ENCODE results near the gene DPT.

Gene DPT

DNA sequence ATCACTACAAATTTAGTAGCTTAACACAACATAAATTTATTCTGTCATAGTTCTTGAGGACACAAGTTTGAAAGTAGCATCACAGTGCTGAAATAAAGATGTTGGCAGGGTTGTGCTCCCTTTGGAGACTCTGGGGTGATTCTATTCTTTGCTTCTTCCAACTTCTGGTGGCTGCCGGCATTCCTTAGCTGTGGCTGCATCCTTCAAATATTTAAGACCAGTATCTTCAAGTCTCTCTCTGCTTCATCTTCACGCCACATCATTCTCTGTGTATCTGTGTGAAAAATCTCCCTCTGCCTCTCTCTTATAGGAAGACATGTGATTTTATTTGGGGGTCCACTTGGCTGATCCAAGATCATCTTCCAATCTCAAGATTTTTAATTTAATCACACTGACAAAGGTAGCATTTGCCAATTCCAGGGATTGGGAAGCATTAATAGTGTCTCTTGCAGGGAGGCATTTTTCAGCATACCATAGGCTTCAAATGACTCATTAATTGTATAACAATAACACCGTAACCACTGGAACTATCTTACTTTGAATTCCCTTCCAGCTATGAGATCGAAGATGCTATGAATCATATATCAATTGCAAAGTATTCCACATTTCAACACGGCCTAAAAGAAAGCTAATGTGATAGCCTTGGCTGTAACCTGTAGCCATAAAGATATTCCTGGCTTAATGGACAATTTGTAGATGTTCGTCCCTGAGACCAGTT is 74.6 kb downstream of the DPT start:
- DNase-seq: no peak

DNA sequence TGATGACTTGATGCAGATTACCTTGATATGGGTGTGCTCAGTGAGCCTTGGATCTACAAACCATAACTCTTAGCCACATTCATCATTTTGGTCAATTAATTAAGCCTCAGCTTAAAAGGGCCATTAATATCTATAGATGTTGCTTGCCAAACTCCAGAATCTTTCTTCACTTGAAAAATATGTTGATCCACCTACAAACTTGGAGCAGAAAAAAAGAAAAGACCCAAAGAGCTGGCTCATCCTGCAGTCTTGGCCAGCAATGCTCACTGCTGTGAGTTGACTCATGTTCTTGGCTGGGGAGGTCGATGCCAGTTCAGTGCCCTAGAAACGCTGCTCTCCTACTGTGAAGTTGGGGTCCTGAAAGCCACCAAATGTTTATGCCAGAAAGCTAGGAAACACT is 75.4 kb downstream of the DPT start:
- peak in 3 of 14 donors; percentile 2 to 21 (median 9) for DNase-seq

DNA sequence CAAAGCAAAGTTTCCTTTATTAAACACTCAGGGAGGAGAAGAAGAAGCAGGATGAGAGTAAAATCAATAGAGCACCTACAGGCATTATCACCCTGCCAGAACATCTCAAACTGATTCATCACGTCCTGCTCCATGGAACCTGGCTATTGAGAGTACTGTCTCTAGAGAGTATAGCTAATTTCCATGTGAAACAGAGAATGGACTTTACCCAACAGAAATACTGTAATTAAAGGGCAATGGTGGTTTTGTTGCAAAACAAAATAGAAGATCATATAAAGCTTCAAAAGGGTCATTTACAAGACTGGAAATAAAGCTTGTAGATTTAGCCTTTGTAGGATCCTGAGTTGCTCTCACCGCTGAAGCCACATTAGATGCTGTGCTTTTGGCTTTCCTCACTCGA is 83.3 kb downstream of the DPT start:
- DNase-seq: no peak

Measured in C1 segment of cervical spinal cord (tissue), 14 donors.